Measurements from ENCODE around the gene PRDX3.
"Not testable (repeated sequence)": the region's sequence is repeated elsewhere in the genome, so short reads cannot be mapped to it uniquely, and the experiment has no call there.

Gene PRDX3

GRCh38 chr10:119206603-119207365 lies 28.2 kb upstream of the PRDX3 start:
- peak; percentile 43 for DNase-seq (ENCODE audit: low spot score)

DNA sequence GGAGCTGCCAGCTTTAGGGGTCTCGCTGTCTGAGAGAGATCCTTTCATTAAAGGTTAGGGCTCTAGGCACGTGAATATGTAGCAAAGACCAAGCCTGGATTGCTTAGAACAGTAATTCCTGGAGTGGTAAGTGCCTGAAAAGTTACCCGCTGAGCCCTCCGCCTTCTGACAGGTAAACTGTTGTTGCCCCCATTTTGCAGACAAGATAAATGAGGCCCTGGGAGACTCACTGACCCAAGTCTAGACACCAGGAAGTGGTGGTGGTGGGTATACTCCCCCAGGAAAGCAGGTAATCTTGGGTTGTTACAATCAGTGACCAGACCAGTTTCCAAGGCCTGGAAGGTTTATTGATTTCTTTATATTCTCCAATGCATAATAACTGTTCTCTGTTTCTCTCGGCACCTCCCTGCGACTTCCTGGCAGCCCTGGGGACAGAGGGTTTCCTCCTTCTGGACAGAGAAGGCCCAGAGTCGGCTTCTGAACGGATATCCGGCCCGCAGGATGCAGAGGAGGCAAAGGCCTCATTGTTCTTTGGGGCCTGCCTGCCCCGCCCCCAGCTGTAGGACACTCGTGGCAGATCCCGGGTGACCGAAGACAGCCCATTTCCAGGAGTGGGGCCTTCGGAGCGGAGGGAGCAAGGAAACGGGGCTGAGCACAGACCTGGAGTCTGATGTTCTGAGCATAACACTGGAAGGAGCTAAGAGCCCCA lies 27.4 kb upstream of the PRDX3 start:
- DNase-seq (ENCODE audit: low spot score): no peak

- no peak for DNase-seq (ENCODE audit: low spot score)
Observed at GRCh38 chr10:119203006-119203405, 24.4 kb upstream of the PRDX3 start.

DNA sequence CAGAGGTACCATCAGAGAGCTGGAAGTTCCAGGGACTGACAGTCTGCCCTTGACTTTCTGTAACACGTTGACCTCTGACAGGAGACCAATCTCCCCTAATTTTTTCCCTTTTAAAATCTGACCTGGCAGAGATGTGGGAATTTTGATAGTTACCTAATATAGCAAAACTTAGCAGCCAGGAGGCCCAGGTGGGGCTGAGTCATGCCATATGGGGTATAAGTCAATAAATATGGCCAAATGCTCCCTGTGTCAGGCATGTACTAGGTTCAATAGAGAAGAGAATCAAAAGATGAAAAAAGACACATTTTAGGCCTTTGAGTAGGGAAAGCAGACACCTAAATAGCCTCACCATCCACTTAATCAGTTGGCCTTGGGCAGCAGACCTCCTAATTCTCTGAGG lies 22.6 kb upstream of the PRDX3 start:
- DNase-seq (ENCODE audit: low spot score): no peak

DNA sequence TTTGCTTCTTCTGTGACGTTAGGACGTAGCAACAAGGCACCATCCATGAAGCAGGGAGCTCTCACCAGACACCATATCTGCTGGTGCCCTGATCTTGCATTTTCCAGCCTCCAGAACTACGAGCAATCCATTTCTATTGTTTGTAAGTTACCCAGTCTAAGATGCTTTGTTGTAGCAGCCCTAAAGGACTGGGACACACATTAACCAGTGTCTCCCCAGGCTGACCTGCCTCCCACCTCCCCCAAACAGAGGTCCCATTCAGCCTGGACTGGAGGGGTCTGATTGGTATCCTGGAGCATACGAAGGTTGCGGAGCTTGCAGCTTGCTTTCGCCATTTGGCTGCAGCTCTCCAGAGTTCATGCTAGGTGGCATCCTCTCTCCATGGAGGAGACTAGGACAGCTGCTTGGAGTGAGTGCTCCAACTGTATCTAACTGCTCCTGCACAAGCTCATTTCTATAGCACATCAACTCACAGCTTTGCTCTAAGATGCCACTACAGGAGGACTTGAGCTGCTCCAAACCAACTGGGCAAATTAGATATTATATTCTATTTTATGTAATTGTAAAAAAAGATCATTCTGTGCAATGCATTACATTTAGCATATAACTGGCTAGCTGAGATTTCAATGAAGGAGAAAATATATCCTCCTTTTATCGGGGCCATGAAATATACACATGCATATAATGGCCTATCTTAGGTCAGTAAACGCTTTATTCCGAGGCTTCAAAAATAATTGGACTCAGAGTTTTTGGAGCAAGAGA lies 20.8 kb upstream of the PRDX3 start:
- peak; percentile 35 for DNase-seq (ENCODE audit: low spot score)

- DNase-seq (ENCODE audit: low spot score): peak; percentile 32
Observed at GRCh38 chr10:119198438-119198837, 19.8 kb upstream of the PRDX3 start.

DNA sequence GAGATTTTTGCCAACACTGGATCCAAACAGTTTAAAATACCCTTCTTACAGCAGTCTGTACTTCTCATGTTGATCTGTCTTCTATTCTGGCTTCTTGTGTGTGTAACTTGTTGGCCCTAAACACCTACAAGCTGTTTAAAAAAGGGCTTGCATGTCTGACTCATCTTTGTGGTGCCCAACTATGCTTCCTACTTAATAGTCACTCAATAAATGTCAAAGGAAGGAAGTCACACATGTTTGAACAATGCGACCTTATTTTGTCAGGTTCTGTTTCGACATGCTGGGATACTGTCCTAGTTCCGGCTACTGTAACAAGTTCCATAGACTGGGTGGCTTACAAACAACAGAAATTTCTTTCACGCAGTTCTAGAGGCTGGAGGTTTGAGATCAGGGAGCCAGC lies 19.3 kb upstream of the PRDX3 start:
- DNase-seq (ENCODE audit: low spot score): no peak

DNA sequence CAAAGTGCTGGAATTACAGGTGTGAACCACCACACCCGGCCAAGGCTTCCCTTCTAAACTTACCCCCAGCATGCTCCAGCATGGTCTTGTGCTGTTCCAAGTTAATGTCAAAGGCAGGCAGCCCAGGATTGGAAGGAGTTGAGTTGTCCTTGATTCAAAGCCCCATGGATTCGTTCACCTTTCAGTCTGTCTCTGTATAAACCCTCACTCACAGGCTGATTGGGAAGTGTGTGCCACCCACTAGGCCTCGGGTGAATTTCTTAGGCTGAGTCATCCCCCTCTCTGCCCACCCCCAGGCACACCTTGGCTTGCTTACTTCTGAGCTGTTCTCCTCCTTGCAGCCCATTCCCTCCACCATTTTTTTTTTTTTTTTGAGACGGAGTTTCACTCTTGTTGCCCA lies 13.3 kb upstream of the PRDX3 start:
- no peak for DNase-seq (ENCODE audit: low spot score)

DNA sequence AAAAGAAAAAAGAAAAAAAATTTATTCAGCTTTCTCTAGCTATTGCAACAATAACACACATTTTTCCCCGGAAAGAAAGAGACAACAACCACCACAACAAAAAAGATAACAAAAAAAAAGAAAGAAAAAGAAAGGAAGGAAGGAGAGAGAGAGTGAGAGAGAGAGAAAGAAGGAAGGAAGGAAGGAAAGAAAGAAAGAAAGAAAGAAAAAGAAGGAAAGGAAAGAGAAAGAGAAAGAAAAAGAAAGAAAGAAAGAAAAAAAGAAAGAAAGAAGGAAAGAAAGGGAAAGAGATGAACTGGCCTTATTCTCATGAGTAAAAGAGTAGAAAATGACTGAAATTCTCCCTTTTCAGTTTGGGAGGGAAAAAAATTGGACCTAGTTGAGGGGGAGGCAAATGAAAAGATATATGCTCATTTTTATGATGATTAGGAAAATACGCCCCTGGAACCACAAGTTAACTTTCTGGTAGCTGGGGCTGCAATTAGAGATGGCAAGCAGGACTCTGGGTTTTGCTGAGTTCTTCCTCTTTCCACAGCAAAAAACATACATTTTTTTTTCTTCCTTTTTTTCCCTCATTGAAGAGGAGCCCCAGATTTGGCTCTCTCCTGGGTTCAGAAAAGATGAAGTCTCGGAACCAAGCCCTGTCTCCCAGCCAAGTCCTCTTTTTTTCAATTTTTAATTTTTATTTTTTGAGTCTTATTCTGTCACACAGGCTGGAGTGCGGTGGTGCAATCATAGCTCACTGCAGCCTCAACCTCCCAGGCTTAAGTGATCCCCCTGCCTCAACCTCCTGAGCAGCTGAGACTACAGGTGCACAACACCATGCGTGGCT lies 12.6 kb upstream of the PRDX3 start:
- no peak for DNase-seq (ENCODE audit: low spot score)

DNA sequence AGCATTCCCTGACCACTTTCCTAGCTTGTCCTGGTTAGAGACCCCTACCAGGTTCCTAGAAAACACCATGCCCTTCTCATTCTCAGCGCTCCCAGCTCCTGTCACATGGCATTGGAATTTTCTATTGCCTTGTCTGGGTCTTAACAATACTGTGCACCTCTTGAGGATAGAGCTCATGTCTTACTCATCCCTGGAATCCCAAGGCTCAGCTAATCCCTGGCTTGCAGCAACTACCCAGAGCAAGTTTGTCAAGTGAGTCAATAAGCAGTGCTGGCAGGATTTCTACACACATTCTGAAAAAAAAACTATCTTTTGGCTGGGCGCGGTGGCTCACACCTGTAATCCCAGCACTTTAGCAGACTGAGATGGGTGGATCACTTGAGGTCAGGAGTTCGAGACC lies 11.7 kb upstream of the PRDX3 start:
- DNase-seq (ENCODE audit: low spot score): no peak

GRCh38 chr10:119189811-119190282 lies 11.2 kb upstream of the PRDX3 start:
- DNase-seq (ENCODE audit: low spot score): no peak

DNA sequence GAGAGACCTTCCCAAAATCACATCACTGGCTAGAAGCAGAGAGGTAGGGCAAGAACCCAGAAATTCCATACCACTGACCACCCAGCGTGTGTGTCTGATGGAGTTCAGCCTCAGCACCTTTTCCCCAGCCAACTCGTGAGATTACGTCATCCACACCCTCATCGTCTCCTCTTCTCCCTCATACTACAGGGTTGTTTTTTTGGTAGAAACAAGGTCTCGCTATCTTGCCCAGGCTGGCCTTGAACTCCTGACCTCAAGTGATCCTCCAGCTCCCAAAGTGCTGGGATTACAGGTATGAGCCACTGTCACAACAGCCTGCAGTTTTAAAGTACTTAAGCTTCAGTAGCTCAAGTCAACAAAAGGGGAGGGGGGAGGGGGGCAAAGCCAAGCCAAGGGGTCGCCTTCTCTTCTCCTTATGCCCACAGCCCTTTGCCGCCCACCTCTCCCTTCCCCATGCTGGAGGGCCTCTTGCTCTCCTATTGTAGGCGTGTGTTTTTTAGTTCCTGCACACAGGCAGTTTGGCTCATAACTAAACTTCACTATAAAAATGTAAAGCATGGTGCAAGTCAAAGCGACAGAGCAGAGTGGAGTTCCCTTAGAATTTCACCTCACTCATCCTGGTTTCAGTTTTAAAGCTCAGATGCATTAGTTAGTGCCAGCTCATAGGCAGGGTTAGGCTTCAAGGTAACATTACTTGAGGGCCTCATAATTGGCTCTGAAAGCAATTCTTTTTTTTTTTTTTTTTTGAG lies 5.2 kb upstream of the PRDX3 start:
- no peak for DNase-seq (ENCODE audit: low spot score)

GRCh38 chr10:119180850-119181400 lies 2.3 kb upstream of the PRDX3 start:
- DNase-seq (ENCODE audit: low spot score): not testable (repeated sequence)

GRCh38 chr10:119177708-119178371 lies 772 bp downstream of the PRDX3 start:
- DNase-seq (ENCODE audit: low spot score): no peak

DNA sequence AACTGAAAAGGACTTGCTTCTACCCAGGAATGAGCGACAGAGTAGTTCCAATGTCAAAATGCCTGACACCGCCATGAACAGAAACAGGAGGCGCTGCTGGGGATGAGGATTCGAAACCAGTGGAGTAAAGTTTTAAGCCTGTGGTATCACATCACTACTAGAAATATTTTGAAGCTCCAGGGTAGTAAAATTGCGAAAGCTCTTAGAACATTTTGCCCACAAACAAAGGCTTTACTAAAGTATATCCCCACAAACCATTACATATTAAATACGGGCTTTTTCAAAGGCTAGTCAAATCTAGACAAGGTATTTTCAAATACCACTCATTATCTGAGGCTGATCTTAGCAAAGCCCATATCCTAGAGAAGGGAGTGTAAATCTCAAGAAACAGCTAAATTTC lies 2.4 kb downstream of the PRDX3 start:
- DNase-seq (ENCODE audit: low spot score): no peak

DNA sequence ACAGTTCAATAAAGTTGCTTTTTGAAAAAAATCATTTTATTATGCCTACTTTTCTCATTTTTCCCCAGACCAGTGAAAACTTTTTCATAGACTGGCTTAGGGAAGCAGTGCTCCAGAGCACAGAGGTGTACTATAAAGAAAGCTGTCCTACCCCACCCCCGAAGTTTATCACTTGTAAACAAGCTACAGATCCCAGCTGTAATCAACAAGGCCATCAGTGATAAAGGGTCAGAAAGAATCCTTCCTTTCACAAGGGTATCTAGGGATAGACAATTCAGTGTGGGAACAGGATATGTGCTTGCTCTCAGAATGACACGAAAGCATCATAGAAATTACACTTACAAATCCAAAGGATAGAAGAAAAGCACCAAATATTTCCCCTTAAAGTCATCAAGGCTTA lies 4.5 kb downstream of the PRDX3 start:
- DNase-seq (ENCODE audit: low spot score): no peak

DNA sequence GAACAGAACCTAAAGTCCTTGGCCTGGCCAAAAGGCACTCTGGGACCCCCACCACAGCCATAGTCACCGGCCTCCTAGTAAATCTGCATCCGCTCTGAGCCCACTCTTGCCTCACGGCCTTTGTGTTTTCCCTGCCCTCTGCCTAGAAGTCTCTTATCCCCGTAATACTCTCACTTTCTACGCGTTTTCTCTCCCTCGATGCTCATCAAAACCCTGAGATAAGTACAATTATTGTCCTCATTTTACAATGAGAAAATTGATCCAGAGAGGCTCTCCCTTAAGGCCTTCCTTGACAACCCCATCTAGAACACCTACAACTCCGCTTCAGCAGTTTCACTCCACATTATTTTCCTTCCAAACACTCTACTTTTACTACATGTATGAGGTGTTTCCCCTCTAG lies 11.6 kb downstream of the PRDX3 start:
- no peak for DNase-seq (ENCODE audit: low spot score)

GRCh38 chr10:119166564-119166963 lies 12.0 kb downstream of the PRDX3 start:
- no peak for DNase-seq (ENCODE audit: low spot score)

DNA sequence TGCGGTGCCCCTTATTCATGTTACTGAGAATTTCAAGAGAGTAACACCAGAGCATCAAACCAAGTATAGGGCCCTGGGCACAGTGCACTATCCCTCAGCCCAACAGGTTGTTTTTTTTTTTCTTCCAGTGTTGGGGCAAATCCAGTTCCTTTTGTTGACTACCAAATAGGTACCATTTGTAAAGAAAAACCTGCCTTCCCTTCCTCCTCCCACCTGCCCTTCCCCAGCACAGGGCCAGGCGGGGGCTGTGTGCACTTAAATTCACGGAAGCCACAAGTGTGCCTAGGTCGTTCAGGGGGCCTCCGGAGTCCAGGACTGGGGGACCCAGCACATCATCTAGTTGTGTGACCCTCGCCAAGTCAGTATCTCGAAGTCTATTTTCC lies 12.5 kb downstream of the PRDX3 start:
- DNase-seq (ENCODE audit: low spot score): no peak

Measured in hematopoietic multipotent progenitor cell treated with erythropoietin and hydrocortisone succinate and interleukin-3 and kit ligand, for 17 days (in vitro differentiated cells).